Subcutaneous abdominal adipose tissue (tissue), 5 donors: ENCODE data around the gene LUC7L.
"Not testable (repeated sequence)": the region's sequence is repeated elsewhere in the genome, so short reads cannot be mapped to it uniquely, and the experiment has no call there.

Experiments
- H3K27ac ChIP-seq: one replicate; pipeline ENCODE4 v1.7.0; 2013; ENCODE audit warnings: low read depth, mild to moderate bottlenecking, inconsistent platforms, low read length, moderate library complexity
- H3K27me3 ChIP-seq, 5 donors: one replicate each; pipeline ENCODE4 v1.7.0; 2013; ENCODE audit warnings: low read length in 5 of 5, inconsistent platforms in 1 of 5; ENCODE audit not compliant: control insufficient read depth in 5 of 5, insufficient read depth in 4 of 5
- H3K36me3 ChIP-seq, 5 donors: one replicate each; pipeline ENCODE4 v1.7.0; 2013; ENCODE audit warnings: low read length in 5 of 5; ENCODE audit not compliant: control insufficient read depth in 5 of 5, insufficient read depth in 5 of 5
- H3K4me1 ChIP-seq, 5 donors: one replicate each; pipeline ENCODE4 v1.7.0; 2013; ENCODE audit warnings: low read length in 5 of 5, mild to moderate bottlenecking in 3 of 5, moderate library complexity in 1 of 5; ENCODE audit not compliant: control insufficient read depth in 5 of 5, insufficient read depth in 5 of 5
- H3K4me3 ChIP-seq, 5 donors: one replicate each; pipeline ENCODE4 v1.7.0; 2013; ENCODE audit warnings: low read length in 5 of 5, low read depth in 1 of 5
- H3K9ac ChIP-seq, 5 donors: one replicate each; pipeline ENCODE4 v1.7.0; 2013; ENCODE audit warnings: low read length in 5 of 5, mild to moderate bottlenecking in 4 of 5, moderate library complexity in 3 of 5
- H3K9me3 ChIP-seq, 5 donors: one replicate each; pipeline ENCODE4 v1.7.0; 2013; ENCODE audit warnings: low read length in 5 of 5; ENCODE audit not compliant: control insufficient read depth in 5 of 5
- donor health status: healthy.
- donor health status: healthy.
- donor health status: healthy.
- donor health status: healthy.
- donor health status: healthy.

Gene LUC7L

GRCh38 chr16:177394-177822, 51.8 kb downstream of the LUC7L start:
- Histone ChIP-seq H3K36me3 (no peaks in the 10 kb centered on the region), H3K4me3 (no peak overlapping the region), H3K9me3 (no peaks in the 10 kb centered on the region), H3K9ac (no peak overlapping the region), H3K27me3 (peaks cover 27 to 40% (median 34%) of the 10 kb centered on the region in 5 donors), H3K4me1 (peaks cover 0 to 21% (median 13%) of the 10 kb centered on the region in 5 donors), H3K27ac (no peak overlapping the region)

DNA sequence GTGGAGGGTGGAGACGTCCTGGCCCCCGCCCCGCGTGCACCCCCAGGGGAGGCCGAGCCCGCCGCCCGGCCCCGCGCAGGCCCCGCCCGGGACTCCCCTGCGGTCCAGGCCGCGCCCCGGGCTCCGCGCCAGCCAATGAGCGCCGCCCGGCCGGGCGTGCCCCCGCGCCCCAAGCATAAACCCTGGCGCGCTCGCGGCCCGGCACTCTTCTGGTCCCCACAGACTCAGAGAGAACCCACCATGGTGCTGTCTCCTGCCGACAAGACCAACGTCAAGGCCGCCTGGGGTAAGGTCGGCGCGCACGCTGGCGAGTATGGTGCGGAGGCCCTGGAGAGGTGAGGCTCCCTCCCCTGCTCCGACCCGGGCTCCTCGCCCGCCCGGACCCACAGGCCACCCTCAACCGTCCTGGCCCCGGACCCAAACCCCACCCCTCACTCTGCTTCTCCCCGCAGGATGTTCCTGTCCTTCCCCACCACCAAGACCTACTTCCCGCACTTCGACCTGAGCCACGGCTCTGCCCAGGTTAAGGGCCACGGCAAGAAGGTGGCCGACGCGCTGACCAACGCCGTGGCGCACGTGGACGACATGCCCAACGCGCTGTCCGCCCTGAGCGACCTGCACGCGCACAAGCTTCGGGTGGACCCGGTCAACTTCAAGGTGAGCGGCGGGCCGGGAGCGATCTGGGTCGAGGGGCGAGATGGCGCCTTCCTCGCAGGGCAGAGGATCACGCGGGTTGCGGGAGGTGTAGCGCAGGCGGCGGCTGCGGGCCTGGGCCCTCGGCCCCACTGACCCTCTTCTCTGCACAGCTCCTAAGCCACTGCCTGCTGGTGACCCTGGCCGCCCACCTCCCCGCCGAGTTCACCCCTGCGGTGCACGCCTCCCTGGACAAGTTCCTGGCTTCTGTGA, 52.5 kb downstream of the LUC7L start, which contains the start of gene HBA1:
TSS of gene HBA1 (plus strand) at position 204 of the 906 bp plus-strand sequence. CDS start at position 241, 37 bp downstream.
- H3K27ac ChIP-seq = not testable (repeated sequence)

GRCh38 chr16:176006-176405, 53.2 kb downstream of the LUC7L start:
- peaks cover 29 to 45% (median 33%) of the 10 kb centered on the region in 5 donors for H3K27me3 ChIP-seq
- H3K36me3 ChIP-seq, H3K27ac ChIP-seq, H3K4me3 ChIP-seq, H3K9ac ChIP-seq, H3K9me3 ChIP-seq: not testable (repeated sequence)
- H3K4me1 ChIP-seq = peaks cover 0 to 13% (median 7%) of the 10 kb centered on the region in 5 donors

More for the DNA sequence above, 52.5 kb downstream of the LUC7L start, which contains the start of gene HBA1:
- Histone ChIP-seq H3K27me3 (peaks cover 29 to 41% (median 34%) of the 10 kb centered on the region in 5 donors), H3K4me1 (peaks cover 0 to 20% (median 13%) of the 10 kb centered on the region in 5 donors)
- H3K9me3 ChIP-seq, H3K9ac ChIP-seq, H3K36me3 ChIP-seq, H3K4me3 ChIP-seq: not testable (repeated sequence)

- H3K4me1 ChIP-seq = peaks cover 0 to 5% (median 0%) of the 10 kb centered on the region in 5 donors
- no peak overlapping the region for H3K4me3 ChIP-seq
- H3K9ac ChIP-seq = no peak overlapping the region
- H3K36me3 ChIP-seq = no peaks in the 10 kb centered on the region
- H3K9me3 ChIP-seq = no peaks in the 10 kb centered on the region
- H3K27ac ChIP-seq = no peak overlapping the region
- H3K27me3 ChIP-seq = peaks cover 31 to 43% (median 31%) of the 10 kb centered on the region in 5 donors
These were observed 54.0 kb downstream of the LUC7L start for GRCh38 chr16:175011-175949.

- H3K9me3 ChIP-seq, H3K27ac ChIP-seq, H3K4me1 ChIP-seq, H3K4me3 ChIP-seq, H3K36me3 ChIP-seq, H3K9ac ChIP-seq: not testable (repeated sequence)
- H3K27me3 ChIP-seq = peaks cover 22 to 31% (median 27%) of the 10 kb centered on the region in 5 donors
These were observed 55.1 kb downstream of the LUC7L start for GRCh38 chr16:173928-174769.

DNA sequence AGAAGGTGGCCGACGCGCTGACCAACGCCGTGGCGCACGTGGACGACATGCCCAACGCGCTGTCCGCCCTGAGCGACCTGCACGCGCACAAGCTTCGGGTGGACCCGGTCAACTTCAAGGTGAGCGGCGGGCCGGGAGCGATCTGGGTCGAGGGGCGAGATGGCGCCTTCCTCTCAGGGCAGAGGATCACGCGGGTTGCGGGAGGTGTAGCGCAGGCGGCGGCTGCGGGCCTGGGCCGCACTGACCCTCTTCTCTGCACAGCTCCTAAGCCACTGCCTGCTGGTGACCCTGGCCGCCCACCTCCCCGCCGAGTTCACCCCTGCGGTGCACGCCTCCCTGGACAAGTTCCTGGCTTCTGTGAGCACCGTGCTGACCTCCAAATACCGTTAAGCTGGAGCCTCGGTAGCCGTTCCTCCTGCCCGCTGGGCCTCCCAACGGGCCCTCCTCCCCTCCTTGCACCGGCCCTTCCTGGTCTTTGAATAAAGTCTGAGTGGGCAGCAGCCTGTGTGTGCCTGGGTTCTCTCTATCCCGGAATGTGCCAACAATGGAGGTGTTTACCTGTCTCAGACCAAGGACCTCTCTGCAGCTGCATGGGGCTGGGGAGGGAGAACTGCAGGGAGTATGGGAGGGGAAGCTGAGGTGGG, 55.9 kb downstream of the LUC7L start:
- peaks cover 23 to 36% (median 33%) of the 10 kb centered on the region in 5 donors for H3K27me3 ChIP-seq
- not testable (repeated sequence) for H3K9ac ChIP-seq, H3K36me3 ChIP-seq, H3K4me3 ChIP-seq, H3K4me1 ChIP-seq, H3K27ac ChIP-seq, H3K9me3 ChIP-seq

DNA sequence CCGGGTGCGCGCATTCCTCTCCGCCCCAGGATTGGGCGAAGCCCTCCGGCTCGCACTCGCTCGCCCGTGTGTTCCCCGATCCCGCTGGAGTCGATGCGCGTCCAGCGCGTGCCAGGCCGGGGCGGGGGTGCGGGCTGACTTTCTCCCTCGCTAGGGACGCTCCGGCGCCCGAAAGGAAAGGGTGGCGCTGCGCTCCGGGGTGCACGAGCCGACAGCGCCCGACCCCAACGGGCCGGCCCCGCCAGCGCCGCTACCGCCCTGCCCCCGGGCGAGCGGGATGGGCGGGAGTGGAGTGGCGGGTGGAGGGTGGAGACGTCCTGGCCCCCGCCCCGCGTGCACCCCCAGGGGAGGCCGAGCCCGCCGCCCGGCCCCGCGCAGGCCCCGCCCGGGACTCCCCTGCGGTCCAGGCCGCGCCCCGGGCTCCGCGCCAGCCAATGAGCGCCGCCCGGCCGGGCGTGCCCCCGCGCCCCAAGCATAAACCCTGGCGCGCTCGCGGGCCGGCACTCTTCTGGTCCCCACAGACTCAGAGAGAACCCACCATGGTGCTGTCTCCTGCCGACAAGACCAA, 56.8 kb downstream of the LUC7L start, which contains the start of gene HBA2:
TSS of gene HBA2 (plus strand) at position 503 of the 568 bp plus-strand sequence. CDS start at position 540, 37 bp downstream.
- H3K27me3 ChIP-seq = peaks cover 19 to 35% (median 33%) of the 10 kb centered on the region in 5 donors

DNA sequence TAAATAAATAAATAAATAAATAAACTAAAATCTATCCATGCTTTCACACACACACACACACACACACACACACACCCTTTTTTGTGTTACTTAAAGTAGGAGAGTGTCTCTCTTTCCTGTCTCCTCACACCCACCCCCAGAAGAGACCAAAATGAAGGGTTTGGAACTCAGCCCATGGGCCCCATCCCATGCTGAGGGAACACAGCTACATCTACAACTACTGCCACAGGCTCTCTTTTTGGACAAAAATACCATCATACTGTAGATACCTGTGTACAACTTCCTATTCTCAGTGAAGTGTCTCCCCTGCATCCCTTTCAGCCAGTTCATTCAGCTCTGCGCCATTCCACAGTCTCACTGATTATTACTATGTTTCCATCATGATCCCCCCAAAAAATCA, 58.5 kb downstream of the LUC7L start:
- Histone ChIP-seq H3K4me3 (no peak overlapping the region), H3K9me3 (no peaks in the 10 kb centered on the region), H3K27me3 (peaks cover 33 to 50% (median 46%) of the 10 kb centered on the region in 5 donors), H3K36me3 (no peaks in the 10 kb centered on the region), H3K9ac (no peak overlapping the region), H3K4me1 (peaks cover 0 to 9% (median 6%) of the 10 kb centered on the region in 5 donors), H3K27ac (no peak overlapping the region)

More for the DNA sequence above, 56.8 kb downstream of the LUC7L start, which contains the start of gene HBA2:
- H3K36me3 ChIP-seq, H3K4me3 ChIP-seq, H3K9me3 ChIP-seq, H3K9ac ChIP-seq, H3K27ac ChIP-seq, H3K4me1 ChIP-seq: not testable (repeated sequence)
